ENCODE results near the gene ADAMTS16.

DNA sequence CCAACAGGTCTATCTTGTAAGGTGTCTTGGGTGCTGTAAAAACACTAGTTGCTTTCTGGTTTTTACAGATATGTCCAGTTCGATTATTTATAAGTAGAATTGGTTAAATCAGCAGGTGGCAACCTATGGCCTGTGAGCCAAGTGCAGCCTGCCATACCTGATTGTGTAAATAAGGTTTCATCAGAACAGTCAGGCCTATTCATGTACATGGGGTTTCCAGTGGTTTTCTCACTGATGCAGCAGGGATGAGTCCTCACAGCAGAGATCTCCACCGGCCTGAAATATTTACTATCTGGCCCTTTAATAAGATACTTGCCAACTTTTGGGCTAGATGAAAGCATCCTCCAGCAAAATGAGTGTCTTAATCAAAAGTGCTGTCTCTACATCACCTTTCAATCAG, 149.4 kb downstream of the ADAMTS16 start:
- TF ChIP-seq, protein P1, sequence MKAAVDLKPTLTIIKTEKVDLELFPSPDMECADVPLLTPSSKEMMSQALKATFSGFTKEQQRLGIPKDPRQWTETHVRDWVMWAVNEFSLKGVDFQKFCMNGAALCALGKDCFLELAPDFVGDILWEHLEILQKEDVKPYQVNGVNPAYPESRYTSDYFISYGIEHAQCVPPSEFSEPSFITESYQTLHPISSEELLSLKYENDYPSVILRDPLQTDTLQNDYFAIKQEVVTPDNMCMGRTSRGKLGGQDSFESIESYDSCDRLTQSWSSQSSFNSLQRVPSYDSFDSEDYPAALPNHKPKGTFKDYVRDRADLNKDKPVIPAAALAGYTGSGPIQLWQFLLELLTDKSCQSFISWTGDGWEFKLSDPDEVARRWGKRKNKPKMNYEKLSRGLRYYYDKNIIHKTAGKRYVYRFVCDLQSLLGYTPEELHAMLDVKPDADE (IDR thresholded peaks at IDR 0.05): no peak
- TF ChIP-seq, protein P2, sequence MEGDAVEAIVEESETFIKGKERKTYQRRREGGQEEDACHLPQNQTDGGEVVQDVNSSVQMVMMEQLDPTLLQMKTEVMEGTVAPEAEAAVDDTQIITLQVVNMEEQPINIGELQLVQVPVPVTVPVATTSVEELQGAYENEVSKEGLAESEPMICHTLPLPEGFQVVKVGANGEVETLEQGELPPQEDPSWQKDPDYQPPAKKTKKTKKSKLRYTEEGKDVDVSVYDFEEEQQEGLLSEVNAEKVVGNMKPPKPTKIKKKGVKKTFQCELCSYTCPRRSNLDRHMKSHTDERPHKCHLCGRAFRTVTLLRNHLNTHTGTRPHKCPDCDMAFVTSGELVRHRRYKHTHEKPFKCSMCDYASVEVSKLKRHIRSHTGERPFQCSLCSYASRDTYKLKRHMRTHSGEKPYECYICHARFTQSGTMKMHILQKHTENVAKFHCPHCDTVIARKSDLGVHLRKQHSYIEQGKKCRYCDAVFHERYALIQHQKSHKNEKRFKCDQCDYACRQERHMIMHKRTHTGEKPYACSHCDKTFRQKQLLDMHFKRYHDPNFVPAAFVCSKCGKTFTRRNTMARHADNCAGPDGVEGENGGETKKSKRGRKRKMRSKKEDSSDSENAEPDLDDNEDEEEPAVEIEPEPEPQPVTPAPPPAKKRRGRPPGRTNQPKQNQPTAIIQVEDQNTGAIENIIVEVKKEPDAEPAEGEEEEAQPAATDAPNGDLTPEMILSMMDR (conservative IDR thresholded peaks at IDR 0.05; ENCODE audit: low read depth in 2 of 2): no peak
- TF ChIP-seq, protein P3, sequence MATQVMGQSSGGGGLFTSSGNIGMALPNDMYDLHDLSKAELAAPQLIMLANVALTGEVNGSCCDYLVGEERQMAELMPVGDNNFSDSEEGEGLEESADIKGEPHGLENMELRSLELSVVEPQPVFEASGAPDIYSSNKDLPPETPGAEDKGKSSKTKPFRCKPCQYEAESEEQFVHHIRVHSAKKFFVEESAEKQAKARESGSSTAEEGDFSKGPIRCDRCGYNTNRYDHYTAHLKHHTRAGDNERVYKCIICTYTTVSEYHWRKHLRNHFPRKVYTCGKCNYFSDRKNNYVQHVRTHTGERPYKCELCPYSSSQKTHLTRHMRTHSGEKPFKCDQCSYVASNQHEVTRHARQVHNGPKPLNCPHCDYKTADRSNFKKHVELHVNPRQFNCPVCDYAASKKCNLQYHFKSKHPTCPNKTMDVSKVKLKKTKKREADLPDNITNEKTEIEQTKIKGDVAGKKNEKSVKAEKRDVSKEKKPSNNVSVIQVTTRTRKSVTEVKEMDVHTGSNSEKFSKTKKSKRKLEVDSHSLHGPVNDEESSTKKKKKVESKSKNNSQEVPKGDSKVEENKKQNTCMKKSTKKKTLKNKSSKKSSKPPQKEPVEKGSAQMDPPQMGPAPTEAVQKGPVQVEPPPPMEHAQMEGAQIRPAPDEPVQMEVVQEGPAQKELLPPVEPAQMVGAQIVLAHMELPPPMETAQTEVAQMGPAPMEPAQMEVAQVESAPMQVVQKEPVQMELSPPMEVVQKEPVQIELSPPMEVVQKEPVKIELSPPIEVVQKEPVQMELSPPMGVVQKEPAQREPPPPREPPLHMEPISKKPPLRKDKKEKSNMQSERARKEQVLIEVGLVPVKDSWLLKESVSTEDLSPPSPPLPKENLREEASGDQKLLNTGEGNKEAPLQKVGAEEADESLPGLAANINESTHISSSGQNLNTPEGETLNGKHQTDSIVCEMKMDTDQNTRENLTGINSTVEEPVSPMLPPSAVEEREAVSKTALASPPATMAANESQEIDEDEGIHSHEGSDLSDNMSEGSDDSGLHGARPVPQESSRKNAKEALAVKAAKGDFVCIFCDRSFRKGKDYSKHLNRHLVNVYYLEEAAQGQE (IDR thresholded peaks at IDR 0.05; ENCODE audit: unreplicated experiment): no peak
- no peak for TF ChIP-seq EZH2phosphoT487 (IDR thresholded peaks at IDR 0.05; ENCODE audit: unreplicated experiment)
- TF ChIP-seq POLR2AphosphoS5 (IDR thresholded peaks at IDR 0.05; ENCODE audit: low read depth): no peak
- TF ChIP-seq EZH2 (IDR thresholded peaks at IDR 0.05; ENCODE audit: low read depth, unreplicated experiment): no peak
